ENCODE measurements around the gene METTL16. TPM values are rescaled to one million over a fixed set of nuclear protein-coding genes. Genes with fewer than 3 reads are reported as not detected.

Gene METTL16
- total RNA-seq, 1 experiment from 2014 or later = 37.6 TPM

GRCh38 chr17:2450016-2450650, 61.6 kb downstream of the METTL16 start:
- CTCF ChIA-PET = interaction anchor here (1.4 kb wide), 1 partner anchor 34 kb away, joined by 3 read pairs; no protein-coding TSS in a partner anchor
- intact Hi-C loops (cut with micrococcal nuclease) = loop anchor here (10.0 kb wide), 1 partner anchor 225 kb away; no protein-coding TSS in a partner anchor

More at GRCh38 chr17:2450016-2450650, 61.6 kb downstream of the METTL16 start:
- ATAC-seq (no peak), DNase-seq (ENCODE audit: low read depth, low spot score) (no peak)
- H3K27ac ChIP-seq (ENCODE audit: low read depth, low read length) = no peak overlapping the region
- no peaks in the 10 kb centered on the region for H3K9me2 ChIP-seq (ENCODE audit: insufficient read depth)
- H3K36me3 ChIP-seq (ENCODE audit: control insufficient read depth in 1 of 2, insufficient read depth in 2 of 2, low read length in 2 of 2) = peaks cover 0 to 8% of the 10 kb centered on the region in 2 experiments; a peak in 2 of 4 replicates
- H3K27me3 ChIP-seq (ENCODE audit: insufficient read depth, low read length) = no peaks in the 10 kb centered on the region
- no peak overlapping the region for H3K4me2 ChIP-seq (ENCODE audit: low read length)
- ChIA-PET RAD21 (ENCODE audit: low non-redundant PET in 1 of 2, low total read pairs in 2 of 2, uncharacterized antibody in 2 of 2, unreplicated experiment in 2 of 2) (no interaction called here), POLR2A (no interaction called here)
- TF ChIP-seq CEBPB (IDR thresholded peaks at IDR 0.05; ENCODE audit: low read depth) (no peak), EGR1 (IDR thresholded peaks at IDR 0.05; ENCODE audit: low read depth) (no peak), YY1 (IDR thresholded peaks at IDR 0.05; ENCODE audit: extremely low read depth, insufficient replicate concordance, low read depth, low read length) (no peak), CBX3 (IDR thresholded peaks at IDR 0.05; ENCODE audit: low read depth) (no peak), REST (IDR thresholded peaks at IDR 0.05; ENCODE audit: low read depth) (no peak), ZFX (IDR thresholded peaks at IDR 0.05) (no peak)
- no peaks in the 10 kb centered on the region for H3K4me1 ChIP-seq (ENCODE audit: control insufficient read depth in 1 of 2, insufficient read depth in 2 of 2, low read length in 2 of 2)
- H4K20me1 ChIP-seq (ENCODE audit: insufficient read depth) = no peaks in the 10 kb centered on the region
- no TSS peak for BruUV-seq (replicated peaks)
- H3K9me3 ChIP-seq (ENCODE audit: control insufficient read depth in 1 of 2, insufficient read depth in 1 of 2, low read depth in 1 of 2, low read length in 2 of 2) = peaks cover 0 to 4% of the 10 kb centered on the region in 2 experiments; a peak in 1 of 4 replicates
- no peak overlapping the region for H3K4me3 ChIP-seq (replicated peaks in 1 of 2; ENCODE audit: low read depth in 1 of 2, low read length in 2 of 2)
- H2AFZ ChIP-seq (ENCODE audit: low read depth, low read length, poor library complexity, severe bottlenecking) = no peak overlapping the region
- peaks cover 14% of the 10 kb centered on the region; the same call in 1 of the 2 replicates for H3K79me2 ChIP-seq (ENCODE audit: insufficient read depth, low read length)
- H3K9ac ChIP-seq (ENCODE audit: low read length) = no peak overlapping the region

Data from HCT116 (cell line).